ENCODE results near the gene SCRN1.
A peak's percentile ranks its signal among the peaks of the same experiment; 100 is the strongest.

Gene SCRN1

DNA sequence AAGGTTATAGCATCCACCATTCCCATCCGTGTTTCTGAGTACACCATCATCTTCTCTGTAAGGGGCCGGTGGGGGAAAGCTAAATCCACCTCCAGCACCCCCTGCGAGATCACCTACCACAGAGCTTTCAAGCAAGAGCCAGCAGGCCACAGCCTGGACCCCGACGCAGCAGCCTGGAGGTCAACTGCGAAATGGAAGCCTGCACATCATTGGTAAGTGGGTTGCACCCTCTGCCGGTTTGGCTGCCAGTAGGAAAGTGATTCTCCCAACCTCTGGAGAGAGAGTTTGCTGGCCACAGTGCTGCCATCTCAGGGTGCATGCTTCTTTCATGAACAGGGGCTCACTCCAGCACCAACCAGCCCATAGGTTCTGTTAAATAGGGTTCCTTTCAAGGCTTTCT lies 101.6 kb downstream of the SCRN1 start:
- no peak for TF ChIP-seq NFIC (IDR thresholded peaks at IDR 0.05)
- no peak for TF ChIP-seq EP300 (IDR thresholded peaks at IDR 0.05; ENCODE audit: borderline replicate concordance)
- no peak for TF ChIP-seq CEBPB (IDR thresholded peaks at IDR 0.05)
- TF ChIP-seq ZBTB7A (IDR thresholded peaks at IDR 0.05; ENCODE audit: low read depth) = no peak
- TF ChIP-seq CREB1 (IDR thresholded peaks at IDR 0.05; ENCODE audit: low read depth) = no peak
- TF ChIP-seq EGR1 (IDR thresholded peaks at IDR 0.05) = no peak
- TF ChIP-seq YY1 (IDR thresholded peaks at IDR 0.05; ENCODE audit: low read depth) = no peak
- no peak for TF ChIP-seq TEAD4 (IDR thresholded peaks at IDR 0.05)
- no peak for TF ChIP-seq TAF1 (IDR thresholded peaks at IDR 0.05; ENCODE audit: low read depth)
- TF ChIP-seq RAD21 (IDR thresholded peaks at IDR 0.05; ENCODE audit: low read depth) = no peak
- no peak for TF ChIP-seq TCF12 (IDR thresholded peaks at IDR 0.05; ENCODE audit: low read depth)
- TF ChIP-seq, protein P1, sequence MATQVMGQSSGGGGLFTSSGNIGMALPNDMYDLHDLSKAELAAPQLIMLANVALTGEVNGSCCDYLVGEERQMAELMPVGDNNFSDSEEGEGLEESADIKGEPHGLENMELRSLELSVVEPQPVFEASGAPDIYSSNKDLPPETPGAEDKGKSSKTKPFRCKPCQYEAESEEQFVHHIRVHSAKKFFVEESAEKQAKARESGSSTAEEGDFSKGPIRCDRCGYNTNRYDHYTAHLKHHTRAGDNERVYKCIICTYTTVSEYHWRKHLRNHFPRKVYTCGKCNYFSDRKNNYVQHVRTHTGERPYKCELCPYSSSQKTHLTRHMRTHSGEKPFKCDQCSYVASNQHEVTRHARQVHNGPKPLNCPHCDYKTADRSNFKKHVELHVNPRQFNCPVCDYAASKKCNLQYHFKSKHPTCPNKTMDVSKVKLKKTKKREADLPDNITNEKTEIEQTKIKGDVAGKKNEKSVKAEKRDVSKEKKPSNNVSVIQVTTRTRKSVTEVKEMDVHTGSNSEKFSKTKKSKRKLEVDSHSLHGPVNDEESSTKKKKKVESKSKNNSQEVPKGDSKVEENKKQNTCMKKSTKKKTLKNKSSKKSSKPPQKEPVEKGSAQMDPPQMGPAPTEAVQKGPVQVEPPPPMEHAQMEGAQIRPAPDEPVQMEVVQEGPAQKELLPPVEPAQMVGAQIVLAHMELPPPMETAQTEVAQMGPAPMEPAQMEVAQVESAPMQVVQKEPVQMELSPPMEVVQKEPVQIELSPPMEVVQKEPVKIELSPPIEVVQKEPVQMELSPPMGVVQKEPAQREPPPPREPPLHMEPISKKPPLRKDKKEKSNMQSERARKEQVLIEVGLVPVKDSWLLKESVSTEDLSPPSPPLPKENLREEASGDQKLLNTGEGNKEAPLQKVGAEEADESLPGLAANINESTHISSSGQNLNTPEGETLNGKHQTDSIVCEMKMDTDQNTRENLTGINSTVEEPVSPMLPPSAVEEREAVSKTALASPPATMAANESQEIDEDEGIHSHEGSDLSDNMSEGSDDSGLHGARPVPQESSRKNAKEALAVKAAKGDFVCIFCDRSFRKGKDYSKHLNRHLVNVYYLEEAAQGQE (IDR thresholded peaks at IDR 0.05; ENCODE audit: low read depth) = no peak
- TF ChIP-seq, protein P2, sequence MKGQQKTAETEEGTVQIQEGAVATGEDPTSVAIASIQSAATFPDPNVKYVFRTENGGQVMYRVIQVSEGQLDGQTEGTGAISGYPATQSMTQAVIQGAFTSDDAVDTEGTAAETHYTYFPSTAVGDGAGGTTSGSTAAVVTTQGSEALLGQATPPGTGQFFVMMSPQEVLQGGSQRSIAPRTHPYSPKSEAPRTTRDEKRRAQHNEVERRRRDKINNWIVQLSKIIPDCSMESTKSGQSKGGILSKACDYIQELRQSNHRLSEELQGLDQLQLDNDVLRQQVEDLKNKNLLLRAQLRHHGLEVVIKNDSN (IDR thresholded peaks at IDR 0.05) = no peak
- TF ChIP-seq, protein P3, sequence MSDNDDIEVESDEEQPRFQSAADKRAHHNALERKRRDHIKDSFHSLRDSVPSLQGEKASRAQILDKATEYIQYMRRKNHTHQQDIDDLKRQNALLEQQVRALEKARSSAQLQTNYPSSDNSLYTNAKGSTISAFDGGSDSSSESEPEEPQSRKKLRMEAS (IDR thresholded peaks at IDR 0.05) = no peak
- no peak for TF ChIP-seq FOXM1 (IDR thresholded peaks at IDR 0.05; ENCODE audit: borderline replicate concordance, low read depth)

DNA sequence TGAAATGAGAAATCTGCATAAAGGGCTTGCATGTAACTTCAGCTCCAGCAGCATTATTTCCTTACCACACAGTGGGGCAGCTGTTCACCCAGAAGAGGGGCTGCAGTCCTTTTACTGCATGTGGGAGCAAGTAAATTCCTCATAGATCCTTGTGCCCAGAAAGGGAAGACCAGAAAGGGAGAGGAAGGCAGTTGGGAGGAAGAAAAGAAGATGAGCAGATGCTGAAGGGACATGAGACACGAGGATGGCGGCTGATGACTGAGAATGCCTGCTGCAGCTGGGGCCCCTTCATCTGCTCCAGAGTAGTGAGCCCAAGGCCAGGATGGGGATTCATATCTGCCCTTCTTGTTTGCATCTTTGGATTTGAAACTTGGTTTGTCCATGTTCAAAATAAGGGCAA lies 102.8 kb downstream of the SCRN1 start:
- no peak for TF ChIP-seq EGR1 (IDR thresholded peaks at IDR 0.05)
- TF ChIP-seq EP300 (IDR thresholded peaks at IDR 0.05; ENCODE audit: borderline replicate concordance) = no peak
- TF ChIP-seq, protein P3 (IDR thresholded peaks at IDR 0.05) = no peak
- TF ChIP-seq, protein P2 (IDR thresholded peaks at IDR 0.05) = no peak
- TF ChIP-seq RAD21 (IDR thresholded peaks at IDR 0.05; ENCODE audit: low read depth) = no peak
- TF ChIP-seq TCF12 (IDR thresholded peaks at IDR 0.05; ENCODE audit: low read depth) = no peak
- no peak for TF ChIP-seq NFIC (IDR thresholded peaks at IDR 0.05)
- TF ChIP-seq ZBTB7A (IDR thresholded peaks at IDR 0.05; ENCODE audit: low read depth) = no peak
- TF ChIP-seq TEAD4 (IDR thresholded peaks at IDR 0.05) = no peak

DNA sequence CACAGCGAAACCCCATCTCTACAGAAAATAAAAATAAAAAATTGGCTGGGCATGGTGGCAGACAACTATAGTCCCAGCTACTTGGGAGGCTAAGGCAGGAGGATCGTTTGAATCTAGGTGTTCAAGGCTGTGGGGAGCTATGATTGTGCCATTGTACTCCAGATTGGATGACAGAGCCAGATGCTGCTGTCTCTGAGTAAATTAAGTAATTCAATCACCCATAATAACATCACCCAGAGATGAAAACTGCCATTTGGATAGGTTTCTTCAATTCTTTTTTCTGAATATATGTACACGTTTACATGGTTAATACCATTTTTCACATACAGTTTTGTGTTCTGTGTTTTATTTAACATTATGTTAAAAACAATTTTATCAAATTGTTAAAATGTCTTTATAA lies 104.0 kb downstream of the SCRN1 start:
- TF ChIP-seq TCF12 (IDR thresholded peaks at IDR 0.05; ENCODE audit: low read depth) (no peak), EGR1 (IDR thresholded peaks at IDR 0.05) (no peak), TAF1 (IDR thresholded peaks at IDR 0.05; ENCODE audit: low read depth) (no peak), CREB1 (IDR thresholded peaks at IDR 0.05; ENCODE audit: low read depth) (no peak), NFIC (IDR thresholded peaks at IDR 0.05) (no peak), EP300 (IDR thresholded peaks at IDR 0.05; ENCODE audit: borderline replicate concordance) (no peak), RAD21 (IDR thresholded peaks at IDR 0.05; ENCODE audit: low read depth) (no peak), CEBPB (IDR thresholded peaks at IDR 0.05) (no peak), TEAD4 (IDR thresholded peaks at IDR 0.05) (no peak), YY1 (IDR thresholded peaks at IDR 0.05; ENCODE audit: low read depth) (no peak), ZBTB7A (IDR thresholded peaks at IDR 0.05; ENCODE audit: low read depth) (no peak), FOXM1 (IDR thresholded peaks at IDR 0.05; ENCODE audit: borderline replicate concordance, low read depth) (no peak)
- TF ChIP-seq, protein P3 (IDR thresholded peaks at IDR 0.05) = no peak
- TF ChIP-seq, protein P2 (IDR thresholded peaks at IDR 0.05) = no peak
- TF ChIP-seq, protein P1 (IDR thresholded peaks at IDR 0.05; ENCODE audit: low read depth) = no peak

DNA sequence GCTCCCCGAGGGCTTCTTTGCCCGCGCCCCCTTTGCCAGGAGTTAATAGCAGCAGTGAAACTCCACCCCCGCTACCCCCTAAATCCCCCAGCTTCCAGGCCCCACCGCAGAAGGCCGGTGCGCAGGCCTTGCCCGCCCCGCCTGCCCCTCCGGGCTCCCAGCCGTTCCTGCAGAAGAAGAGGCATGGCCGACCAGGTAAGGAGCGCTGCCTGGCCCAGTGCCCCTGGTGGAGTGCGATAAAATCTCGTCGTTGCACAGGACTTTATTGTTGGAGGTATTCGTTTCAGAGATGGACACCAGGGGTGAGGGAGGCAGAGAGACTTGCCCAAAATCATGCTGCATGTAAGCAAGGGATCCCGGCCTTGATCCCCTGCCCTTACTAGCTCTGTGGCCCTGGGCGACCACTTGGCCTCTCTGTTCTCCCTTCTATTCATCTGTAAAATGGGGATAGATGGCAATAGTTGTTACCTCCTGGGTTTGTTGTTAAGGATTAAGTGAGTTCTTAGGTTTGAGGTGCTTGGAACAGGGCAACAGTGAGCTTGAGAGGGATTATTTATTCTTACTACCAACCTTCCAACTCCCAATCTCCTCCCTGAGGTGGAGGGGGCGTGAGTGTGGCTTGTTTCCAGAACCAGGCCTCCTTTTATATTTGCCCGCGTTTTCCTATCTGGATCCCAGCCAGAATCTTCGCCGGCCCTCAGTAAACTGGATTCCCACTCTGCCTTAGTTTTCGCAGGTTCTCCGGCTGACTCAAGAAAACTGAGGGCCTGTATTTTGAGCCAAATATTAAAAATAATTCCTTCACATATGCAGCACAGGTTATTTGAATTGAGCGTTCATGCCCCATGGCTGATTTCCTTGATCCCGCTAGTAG lies 105.0 kb downstream of the SCRN1 start:
- TF ChIP-seq EGR1 (IDR thresholded peaks at IDR 0.05) (no peak), NFIC (IDR thresholded peaks at IDR 0.05) (peak; percentile 44)

All from Ishikawa (cell line).